Measurements from ENCODE around the gene BZW1. TPM values are rescaled to one million over a fixed set of nuclear protein-coding genes. Genes with fewer than 3 reads are reported as not detected.

BZW1 gene
- total RNA-seq, 4 donors from 2014 or later = 122 to 236 (median 133) TPM

DNA sequence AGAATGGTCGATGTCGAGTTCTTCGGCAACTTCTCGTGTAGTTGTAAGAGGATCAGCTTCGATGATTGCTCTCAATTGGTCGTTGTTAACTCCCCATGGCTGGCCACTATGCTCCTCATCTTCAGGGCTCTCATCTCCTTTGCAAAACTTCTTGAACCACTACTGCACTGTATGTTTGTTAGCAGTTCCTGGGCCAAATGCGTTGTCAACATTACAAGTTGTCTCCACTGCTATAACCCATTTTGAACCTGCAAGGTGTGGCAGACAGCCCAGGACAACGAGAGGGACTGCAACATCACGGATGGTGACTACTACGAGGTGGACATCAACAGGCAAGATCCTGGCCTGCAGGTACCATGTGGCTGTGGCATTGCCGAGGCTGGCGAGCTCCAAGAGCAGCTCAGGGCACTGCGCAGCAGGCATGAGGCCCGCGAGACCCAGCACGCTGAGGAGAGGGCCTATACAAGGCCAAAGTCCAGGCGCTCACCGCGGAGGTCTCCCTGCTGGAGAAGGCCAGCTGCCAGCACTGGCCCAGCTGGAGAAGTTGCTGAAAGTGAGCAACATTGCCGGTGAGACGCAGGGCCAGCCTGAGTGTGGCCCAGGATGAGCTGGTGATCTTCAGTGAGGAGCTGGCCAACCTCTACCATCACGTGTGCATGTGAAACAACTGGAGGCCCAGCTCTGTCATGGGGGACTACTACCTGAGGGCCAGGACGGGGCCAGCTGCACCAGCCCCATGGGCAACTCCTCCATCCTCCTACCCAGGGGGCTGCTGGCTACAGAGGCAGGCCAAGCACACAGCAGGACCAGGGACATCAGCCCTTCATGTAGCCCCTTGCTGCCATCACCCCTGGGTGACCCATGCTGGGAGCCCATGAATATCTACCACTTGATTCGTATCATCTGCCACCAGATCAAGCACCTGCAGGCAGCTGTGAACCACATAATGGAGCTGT, 32.6 kb downstream of the BZW1 start:
- Histone ChIP-seq H3K4me1 (no peaks in the 10 kb centered on the region), H3K27ac (no peak overlapping the region), H3K9me3 (no peaks in the 10 kb centered on the region), H3K4me3 (no peak overlapping the region), H3K27me3 (no peaks in the 10 kb centered on the region), H3K36me3 (no peaks in the 10 kb centered on the region)
- no peak for DNase-seq
- TF ChIP-seq CTCF (IDR thresholded peaks at IDR 0.05) = no peak
- no peak for TF ChIP-seq POLR2A (IDR thresholded peaks at IDR 0.05)

- Histone ChIP-seq H3K9me3 (no peaks in the 10 kb centered on the region), H3K27ac (no peak overlapping the region), H3K27me3 (no peaks in the 10 kb centered on the region), H3K4me1 (no peaks in the 10 kb centered on the region), H3K36me3 (no peaks in the 10 kb centered on the region), H3K4me3 (no peak overlapping the region)
- DNase-seq = no peak
- TF ChIP-seq POLR2A (IDR thresholded peaks at IDR 0.05) (no peak), CTCF (IDR thresholded peaks at IDR 0.05) (no peak)
Observed at GRCh38 chr2:200845194-200845593, 33.5 kb downstream of the BZW1 start.

GRCh38 chr2:200845669-200846325, 34.1 kb downstream of the BZW1 start:
- H3K27ac ChIP-seq = no peak overlapping the region
- peaks cover 0 to 3% (median 0%) of the 10 kb centered on the region in 3 donors for H3K36me3 ChIP-seq
- no peak overlapping the region for H3K4me3 ChIP-seq
- H3K4me1 ChIP-seq = no peaks in the 10 kb centered on the region
- H3K9me3 ChIP-seq = no peaks in the 10 kb centered on the region
- TF ChIP-seq CTCF (IDR thresholded peaks at IDR 0.05) = no peak
- TF ChIP-seq POLR2A (IDR thresholded peaks at IDR 0.05) = no peak
- no peak for DNase-seq
- H3K27me3 ChIP-seq = no peaks in the 10 kb centered on the region

GRCh38 chr2:200847269-200847668, 35.6 kb downstream of the BZW1 start:
- H3K36me3 ChIP-seq = peaks cover 0 to 17% (median 0%) of the 10 kb centered on the region in 3 donors
- no peaks in the 10 kb centered on the region for H3K4me1 ChIP-seq
- no peaks in the 10 kb centered on the region for H3K9me3 ChIP-seq
- H3K4me3 ChIP-seq = no peak overlapping the region
- H3K27ac ChIP-seq = no peak overlapping the region
- H3K27me3 ChIP-seq = no peaks in the 10 kb centered on the region
- DNase-seq = no peak
- TF ChIP-seq POLR2A (IDR thresholded peaks at IDR 0.05) (no peak), CTCF (IDR thresholded peaks at IDR 0.05) (no peak)

GRCh38 chr2:200847939-200848338, 36.2 kb downstream of the BZW1 start:
- TF ChIP-seq CTCF (IDR thresholded peaks at IDR 0.05) (no peak), POLR2A (IDR thresholded peaks at IDR 0.05) (no peak)
- no peak overlapping the region for H3K4me3 ChIP-seq
- no peaks in the 10 kb centered on the region for H3K4me1 ChIP-seq
- H3K9me3 ChIP-seq = no peaks in the 10 kb centered on the region
- H3K27ac ChIP-seq = no peak overlapping the region
- DNase-seq = no peak
- H3K27me3 ChIP-seq = no peaks in the 10 kb centered on the region
- H3K36me3 ChIP-seq = peaks cover 0 to 24% (median 0%) of the 10 kb centered on the region in 3 donors
